PFSK-1 (cell line): ENCODE data around the gene AATK.

Experiments used
- FOXP2 ChIP-seq: optimal IDR thresholded peaks from 2 replicates; pipeline ENCODE3; 2011; ENCODE audit warnings: borderline replicate concordance, control low read depth, inconsistent platforms; ENCODE audit not compliant: insufficient read depth; ENCODE audit errors: extremely low read length, extremely low read depth
- POLR2AphosphoS5 ChIP-seq: IDR thresholded peaks from 2 replicates; pipeline ENCODE4 v1.6.1; 2012; ENCODE audit warnings: low read depth, mild to moderate bottlenecking, control low read depth, low read length, moderate library complexity
- REST ChIP-seq, 2 experiments: IDR thresholded peaks; 2 replicates each; pipeline versions ENCODE4 v1.6.1 to v1.8.0; 2011 to 2012; ENCODE audit warnings: low read depth in 2 of 2, low read length in 2 of 2, control low read depth in 1 of 2, inconsistent platforms in 1 of 2, mild to moderate bottlenecking in 1 of 2, moderate library complexity in 1 of 2; ENCODE audit not compliant: insufficient read depth in 1 of 2
- SIN3A ChIP-seq: IDR thresholded peaks from 2 replicates; pipeline ENCODE4 v1.6.1; 2012; ENCODE audit warnings: mild to moderate bottlenecking, low read length, moderate library complexity, borderline replicate concordance; ENCODE audit not compliant: insufficient read depth
- TAF1 ChIP-seq: IDR thresholded peaks from 2 replicates; pipeline ENCODE4 v1.6.1; 2012; ENCODE audit warnings: low read length, control low read depth, borderline replicate concordance; ENCODE audit not compliant: insufficient read depth

The AATK gene

GRCh38 chr17:81143200-81143527, 22.9 kb downstream of the AATK start:
- TF ChIP-seq FOXP2 (no peak), SIN3A (no peak), REST (IDR thresholded peaks at IDR 0.05; ENCODE audit: insufficient read depth in 1 of 2, low read depth in 2 of 2, low read length in 2 of 2) (no peak), TAF1 (no peak), POLR2AphosphoS5 (no peak)

GRCh38 chr17:81142301-81143199, 23.5 kb downstream of the AATK start:
- no peak for TF ChIP-seq POLR2AphosphoS5
- TF ChIP-seq TAF1 = no peak
- no peak for TF ChIP-seq REST (IDR thresholded peaks at IDR 0.05; ENCODE audit: insufficient read depth in 1 of 2, low read depth in 2 of 2, low read length in 2 of 2)
- peak; percentile 31 for TF ChIP-seq FOXP2
- TF ChIP-seq SIN3A = no peak

GRCh38 chr17:81140695-81141094, 25.3 kb downstream of the AATK start:
- no peak for TF ChIP-seq FOXP2
- TF ChIP-seq TAF1 = no peak
- no peak for TF ChIP-seq POLR2AphosphoS5
- no peak for TF ChIP-seq REST (IDR thresholded peaks at IDR 0.05; ENCODE audit: insufficient read depth in 1 of 2, low read depth in 2 of 2, low read length in 2 of 2)
- no peak for TF ChIP-seq SIN3A

- TF ChIP-seq FOXP2 = no peak
- no peak for TF ChIP-seq TAF1
- TF ChIP-seq REST (IDR thresholded peaks at IDR 0.05; ENCODE audit: insufficient read depth in 1 of 2, low read depth in 2 of 2, low read length in 2 of 2) = no peak
- TF ChIP-seq SIN3A = no peak
- no peak for TF ChIP-seq POLR2AphosphoS5
These were observed 26.0 kb downstream of the AATK start for GRCh38 chr17:81140018-81140417.
